Inferior parietal cortex (tissue), 1 donor: Measurements from ENCODE around the gene SLC8A1.

Experiments used
- DNase-seq: peaks from one replicate; pipeline ENCODE4 v3.0.0-alpha.2; 2016; ENCODE audit errors: extremely low spot score

SLC8A1 gene

DNA sequence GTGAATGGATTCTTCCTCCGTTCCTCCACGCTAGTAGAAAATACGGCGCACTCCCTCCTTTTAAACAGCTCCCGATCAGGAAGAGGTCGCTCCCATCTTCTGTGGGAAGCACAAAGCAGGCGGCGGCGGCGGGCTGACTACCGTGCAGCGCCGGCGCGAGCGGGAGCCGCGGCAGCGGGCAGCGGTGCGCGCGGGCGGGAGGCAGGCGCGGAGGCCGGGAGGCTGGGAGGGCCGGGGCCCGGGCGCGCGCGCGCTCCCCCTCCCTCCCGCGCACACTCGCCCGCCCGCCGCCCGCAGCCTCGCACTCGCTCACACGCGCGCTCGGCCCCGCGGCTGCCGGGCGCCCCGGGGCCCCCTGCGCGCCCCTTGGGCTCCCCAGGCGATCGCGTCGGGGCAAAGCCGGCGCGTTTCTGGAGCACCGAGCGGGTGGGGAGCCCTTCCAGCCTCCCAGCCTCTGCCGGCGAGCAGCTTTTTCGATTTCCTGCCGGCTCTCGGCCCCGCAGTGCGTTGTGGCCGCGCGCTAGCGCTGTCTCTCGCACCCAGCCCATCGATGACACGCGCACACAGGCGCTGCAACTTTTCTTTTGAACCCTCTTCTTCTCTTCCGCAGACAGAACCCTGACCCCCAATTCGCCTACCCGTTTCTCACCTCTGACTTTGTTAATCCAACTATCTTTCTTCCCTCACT, at the start of gene SLC8A1:
SLC8A1 (minus strand) TSS at position 173 of the 688 bp plus-strand sequence.
- DNase-seq = no peak

DNA sequence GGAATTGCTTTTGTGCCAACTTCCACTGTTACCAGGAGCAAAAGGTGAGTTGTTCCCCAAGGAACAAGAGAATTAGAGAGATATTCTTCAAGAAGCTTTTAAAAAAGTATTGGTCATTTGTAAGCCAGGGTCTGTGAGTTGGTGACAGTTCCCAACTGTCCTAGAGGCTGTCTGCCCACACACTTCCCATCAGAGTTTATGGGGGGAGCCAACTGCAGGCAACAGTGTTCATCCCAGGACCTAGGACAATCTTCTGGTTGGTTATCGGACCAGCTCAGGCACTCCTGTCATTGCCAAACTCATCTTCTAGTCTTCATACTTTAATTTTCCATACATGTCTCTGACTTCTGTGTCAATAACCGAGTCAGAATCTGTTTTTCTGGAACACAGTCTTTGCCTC, 47.5 kb upstream of the SLC8A1 start:
- no peak for DNase-seq

DNA sequence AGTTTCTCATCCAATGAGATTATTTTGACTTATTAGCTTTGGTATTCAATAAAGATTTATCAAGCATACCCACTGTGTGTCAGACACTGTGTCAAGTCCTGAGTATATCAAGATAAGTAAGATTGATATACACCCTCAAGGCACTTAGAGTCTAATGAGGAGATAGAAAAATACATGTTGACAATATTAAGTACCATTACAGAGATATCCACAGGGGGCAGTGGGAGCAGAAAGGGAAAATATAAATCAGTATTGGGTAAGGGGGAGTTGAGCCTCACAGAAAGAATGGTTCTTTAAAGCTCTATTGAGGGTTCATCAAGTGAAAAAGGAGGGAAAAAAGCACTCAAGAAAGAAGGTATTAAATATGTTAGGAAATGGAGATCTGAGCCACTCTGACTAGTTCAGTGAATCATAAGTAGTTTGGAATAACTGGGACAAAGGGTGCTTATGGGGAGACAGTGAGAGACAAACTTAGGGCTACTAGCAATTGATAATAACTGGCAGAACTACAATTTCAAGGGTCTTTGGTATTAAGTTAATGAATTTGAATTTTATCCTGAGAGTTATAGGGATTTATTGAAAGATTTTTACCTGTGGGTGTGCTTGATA, 45.5 kb upstream of the SLC8A1 start:
- no peak for DNase-seq

DNA sequence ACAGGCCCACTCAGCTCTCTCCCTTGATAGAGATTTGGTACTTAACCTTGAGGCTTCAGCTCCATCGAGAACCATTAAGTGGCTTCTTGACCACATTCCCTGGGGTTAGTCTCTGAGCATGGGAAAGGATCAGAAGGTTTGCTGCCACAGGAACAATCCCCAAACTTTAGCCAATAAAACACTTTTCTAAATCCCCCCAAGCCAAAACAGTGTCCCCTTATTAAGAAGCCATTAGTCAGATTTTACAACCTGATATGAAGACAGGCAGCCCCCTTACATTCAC, 37.7 kb upstream of the SLC8A1 start:
- DNase-seq = no peak

DNA sequence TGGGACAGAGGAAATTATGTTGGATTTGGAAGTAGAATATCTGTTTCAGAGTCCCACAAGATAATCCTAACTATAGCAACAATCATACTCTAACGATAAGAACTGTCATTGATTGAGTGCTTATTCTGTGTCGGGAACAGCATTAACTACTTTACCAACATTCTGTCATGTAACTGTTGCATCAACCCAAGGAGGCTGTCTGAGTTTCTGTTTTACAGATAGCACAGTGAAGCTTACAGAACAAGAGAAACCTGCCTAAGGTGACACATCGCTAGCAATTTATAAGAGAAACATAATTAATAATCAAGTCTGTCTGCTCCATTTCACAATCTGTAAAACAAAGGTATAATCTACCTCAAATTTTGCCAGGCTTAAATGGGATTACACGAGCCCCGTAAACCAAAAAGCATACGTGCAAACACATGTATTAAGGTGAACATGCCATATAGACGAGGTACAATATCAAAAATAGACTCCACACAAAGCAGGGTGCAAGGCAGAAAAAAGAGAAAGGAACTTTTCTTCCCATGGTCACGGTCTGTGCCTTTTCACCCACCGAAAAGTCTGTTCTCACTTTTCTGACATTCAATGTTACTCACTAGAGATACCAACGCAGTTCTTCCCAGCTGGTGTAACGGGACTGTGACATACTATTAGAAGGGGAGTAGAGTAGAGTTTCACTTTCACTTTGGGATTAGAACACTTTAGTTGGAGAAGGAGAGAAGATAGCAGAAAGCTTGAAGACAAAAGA, 37.2 kb upstream of the SLC8A1 start:
- no peak for DNase-seq

DNA sequence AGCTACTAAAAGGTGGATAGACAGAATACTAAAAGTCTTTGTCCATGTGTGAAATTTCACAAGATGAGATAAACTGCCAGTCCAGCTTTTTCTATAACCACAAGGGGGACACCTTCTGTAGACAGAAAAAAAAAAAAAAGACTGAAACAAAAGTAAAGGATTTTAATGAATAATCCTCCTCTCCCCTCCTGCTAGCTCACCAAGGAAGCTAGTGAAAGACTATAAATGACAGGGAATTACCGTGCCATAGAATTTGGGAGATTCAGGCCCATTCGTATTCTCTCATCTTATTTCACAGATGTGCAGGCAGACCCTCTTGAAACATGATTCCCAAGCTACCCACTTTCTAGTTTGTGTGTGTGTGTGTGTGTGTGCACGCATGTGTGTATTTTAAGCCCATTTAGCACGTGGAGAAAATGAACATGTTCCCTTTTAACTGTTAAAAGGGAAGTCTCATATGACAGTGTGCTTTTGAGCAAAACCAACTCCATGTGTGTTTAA, 36.3 kb upstream of the SLC8A1 start:
- no peak for DNase-seq

DNA sequence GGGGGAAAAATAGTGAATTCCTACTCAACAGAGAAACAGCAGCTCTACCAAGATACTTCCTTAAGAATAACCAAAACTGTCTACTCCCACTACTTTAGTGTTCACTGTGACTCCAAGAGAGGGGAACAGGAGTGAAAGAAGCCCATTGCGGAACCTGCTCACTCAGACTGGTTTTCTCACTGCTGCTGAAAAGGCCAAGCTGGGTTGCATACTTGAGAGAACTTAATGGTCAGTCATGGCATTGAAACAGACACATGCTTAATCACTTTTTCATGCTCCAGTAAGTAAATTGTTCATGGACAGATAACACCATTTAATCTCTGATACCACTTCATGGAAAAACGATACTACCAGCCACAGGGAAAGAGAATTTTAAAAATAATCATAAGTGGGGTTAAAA, 35.7 kb upstream of the SLC8A1 start:
- DNase-seq = no peak

DNA sequence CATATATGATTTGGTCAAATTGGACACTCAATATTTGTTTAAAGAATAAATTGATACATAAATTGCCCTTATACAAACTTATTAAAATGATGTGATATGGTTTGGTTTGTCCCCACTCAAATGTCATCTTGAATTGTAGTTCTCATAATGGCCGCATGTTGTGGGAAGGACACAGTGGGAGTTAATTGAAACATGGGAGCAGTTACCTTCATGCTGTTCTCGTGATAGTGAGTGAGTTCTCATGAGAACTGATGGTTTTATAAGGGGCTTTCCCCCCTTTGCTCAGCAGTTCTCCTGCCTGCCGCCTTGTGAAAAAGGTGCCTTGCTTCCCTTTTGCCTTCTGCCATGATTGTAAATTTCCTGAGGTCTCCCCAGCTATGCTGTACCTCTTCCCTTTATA, 34.0 kb upstream of the SLC8A1 start:
- DNase-seq = no peak

DNA sequence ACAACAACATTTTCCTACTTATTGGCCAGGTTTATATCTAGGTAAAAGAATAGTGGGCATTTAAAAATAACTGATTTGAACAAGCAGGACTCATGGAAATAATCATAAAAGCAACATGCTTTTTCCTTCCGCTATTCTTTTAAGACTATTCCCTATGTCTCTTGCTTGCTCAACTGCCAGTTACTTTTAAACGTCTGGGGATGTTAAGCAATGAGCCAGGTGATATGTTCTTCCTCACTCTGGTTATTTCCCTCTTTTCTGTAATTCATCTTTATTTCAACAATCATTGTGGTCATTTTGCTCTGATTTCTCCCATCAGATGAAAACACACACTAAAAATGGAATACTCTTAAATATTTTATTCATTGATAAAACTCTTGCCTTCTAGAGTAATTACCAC, 33.4 kb upstream of the SLC8A1 start:
- no peak for DNase-seq

DNA sequence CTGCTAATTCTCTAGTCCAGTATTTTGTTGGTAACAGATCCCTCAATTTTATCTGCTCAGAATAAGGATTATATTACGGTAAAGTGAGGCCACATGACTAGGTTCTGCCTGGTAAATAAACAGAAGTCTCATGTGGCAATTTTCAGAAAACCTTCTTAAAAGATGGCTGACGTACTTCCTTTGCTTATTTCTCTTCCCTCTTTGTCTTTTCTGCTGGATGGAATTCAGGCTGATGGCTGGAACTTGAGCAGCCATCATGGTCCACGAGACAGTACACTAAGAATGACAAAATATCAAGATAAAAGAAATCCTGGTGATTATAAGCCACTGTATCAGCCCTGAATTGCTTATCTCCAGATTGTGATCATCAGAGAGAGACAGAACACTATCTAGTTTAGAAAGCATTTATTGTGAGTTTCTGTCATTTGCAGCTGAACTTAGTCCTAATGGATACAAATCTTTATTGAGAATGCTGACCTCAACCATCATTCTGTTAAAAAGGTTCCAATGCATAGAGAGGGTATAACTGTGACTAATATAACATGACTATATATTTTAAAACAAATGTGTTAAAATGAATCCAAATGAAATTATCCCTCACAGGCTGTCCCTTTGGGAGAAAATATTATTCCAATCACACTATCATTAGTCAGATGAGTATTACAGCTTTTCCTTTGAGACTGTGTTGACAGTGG, 31.8 kb upstream of the SLC8A1 start:
- no peak for DNase-seq

DNA sequence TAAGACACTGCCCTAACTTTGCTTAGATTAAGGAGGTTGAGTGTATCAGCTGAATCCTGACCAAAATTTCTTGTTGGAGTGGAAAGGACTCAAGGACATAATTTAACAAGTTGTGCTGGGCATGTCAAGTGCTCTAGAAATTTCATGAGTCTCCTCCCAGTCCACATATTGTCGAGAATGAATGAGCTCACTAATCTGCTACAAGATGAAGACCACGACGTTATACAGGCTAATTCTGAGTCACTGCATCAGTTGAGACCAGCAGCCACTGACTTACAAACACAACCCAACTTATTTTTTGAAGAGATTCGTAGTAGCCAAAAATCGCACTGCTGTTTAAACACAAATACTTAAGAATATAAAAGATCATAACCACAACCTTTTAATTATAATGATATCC, 28.7 kb upstream of the SLC8A1 start:
- DNase-seq = no peak

DNA sequence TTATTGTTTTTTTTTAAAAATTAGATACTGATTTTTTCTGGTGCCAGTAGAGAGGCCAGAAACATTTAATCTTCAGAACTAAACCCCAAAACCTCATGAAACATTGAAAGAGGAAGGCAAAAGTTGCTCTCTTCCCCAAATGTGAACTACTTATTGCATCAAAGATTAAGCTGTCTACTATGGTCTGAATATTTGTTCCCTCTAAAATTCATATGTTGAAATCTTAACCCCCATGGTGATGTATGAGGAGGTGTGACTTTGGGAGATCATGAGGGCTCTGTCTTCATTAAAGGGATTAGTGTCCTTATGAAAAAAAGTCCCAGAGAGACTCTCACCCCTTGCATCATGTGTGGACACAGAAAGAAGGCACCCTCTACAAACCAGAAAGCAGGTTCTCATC, 28.2 kb upstream of the SLC8A1 start:
- no peak for DNase-seq

DNA sequence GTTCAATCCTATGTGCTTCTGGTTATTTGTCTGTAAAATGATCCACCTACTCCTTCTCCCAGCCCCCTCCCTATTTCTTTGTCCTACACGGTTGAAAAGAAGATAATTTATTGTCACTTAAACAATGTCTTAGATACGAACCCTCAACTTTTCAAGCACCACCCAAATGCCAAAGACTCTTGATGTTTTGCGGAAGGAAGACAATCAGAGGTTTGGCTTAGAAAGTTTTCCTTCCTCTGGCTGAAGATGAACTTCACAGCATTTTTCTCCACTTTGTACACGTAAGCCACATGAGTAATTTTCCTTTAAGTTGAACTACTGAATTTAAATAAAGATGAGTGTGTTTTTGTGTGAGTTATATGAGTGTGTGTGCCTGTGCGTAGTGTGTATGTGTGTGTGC, 25.5 kb upstream of the SLC8A1 start:
- no peak for DNase-seq

DNA sequence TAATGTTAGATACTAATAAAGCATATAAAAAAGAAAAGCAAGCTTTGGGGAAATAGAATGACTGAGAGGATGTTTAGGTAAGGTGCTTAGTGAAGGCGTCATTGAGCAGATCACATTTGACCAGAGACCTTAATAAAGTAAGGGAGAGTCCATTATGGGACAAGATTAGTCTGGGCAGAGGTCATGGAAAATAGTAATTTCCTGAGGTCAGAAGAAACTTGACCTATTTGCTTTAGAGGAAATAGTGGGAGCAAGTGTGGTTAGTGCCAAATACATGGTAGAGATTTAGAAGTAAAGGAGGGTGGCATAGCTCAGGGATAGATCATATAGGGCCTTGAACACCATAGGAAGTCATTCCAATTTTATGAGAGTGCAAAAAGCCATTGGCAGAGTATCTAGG, 24.5 kb upstream of the SLC8A1 start:
- no peak for DNase-seq

DNA sequence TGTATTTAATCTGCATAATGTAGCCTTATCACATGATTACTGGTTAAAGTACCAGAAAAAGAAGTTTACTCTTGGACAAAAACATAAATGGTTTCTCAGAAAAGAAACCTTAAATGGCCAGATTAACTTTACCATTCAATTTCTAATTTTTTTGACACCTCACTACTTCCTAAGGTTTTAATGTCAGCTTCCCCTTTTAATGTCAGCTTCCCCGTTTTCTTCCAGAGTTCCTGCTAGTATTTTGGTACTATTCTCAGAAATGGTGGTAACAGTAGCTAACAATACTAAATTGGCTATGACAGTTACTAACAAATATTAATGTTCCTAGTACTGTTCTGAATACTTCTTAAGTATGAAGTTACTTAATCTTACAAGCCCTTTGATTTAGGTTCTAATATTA, 22.4 kb upstream of the SLC8A1 start:
- no peak for DNase-seq

DNA sequence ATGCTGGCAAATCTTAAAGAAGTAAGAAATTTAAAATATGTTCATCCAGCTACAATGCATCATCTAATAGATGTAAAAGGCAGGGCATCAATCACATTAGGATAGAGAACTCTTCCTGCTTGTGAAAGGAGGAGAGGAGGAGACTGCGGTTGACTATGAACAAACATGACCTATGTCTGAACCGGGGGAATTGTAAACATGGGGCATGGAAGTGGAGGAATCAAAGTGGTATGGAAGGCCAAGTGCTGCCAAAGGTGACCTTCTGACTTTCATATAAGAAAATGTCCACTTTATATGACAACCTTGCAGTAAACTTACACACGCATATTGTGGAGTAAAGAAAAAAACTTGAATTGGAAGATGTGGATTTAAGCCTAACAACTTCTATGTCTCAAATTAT, 20.0 kb upstream of the SLC8A1 start:
- DNase-seq = no peak

DNA sequence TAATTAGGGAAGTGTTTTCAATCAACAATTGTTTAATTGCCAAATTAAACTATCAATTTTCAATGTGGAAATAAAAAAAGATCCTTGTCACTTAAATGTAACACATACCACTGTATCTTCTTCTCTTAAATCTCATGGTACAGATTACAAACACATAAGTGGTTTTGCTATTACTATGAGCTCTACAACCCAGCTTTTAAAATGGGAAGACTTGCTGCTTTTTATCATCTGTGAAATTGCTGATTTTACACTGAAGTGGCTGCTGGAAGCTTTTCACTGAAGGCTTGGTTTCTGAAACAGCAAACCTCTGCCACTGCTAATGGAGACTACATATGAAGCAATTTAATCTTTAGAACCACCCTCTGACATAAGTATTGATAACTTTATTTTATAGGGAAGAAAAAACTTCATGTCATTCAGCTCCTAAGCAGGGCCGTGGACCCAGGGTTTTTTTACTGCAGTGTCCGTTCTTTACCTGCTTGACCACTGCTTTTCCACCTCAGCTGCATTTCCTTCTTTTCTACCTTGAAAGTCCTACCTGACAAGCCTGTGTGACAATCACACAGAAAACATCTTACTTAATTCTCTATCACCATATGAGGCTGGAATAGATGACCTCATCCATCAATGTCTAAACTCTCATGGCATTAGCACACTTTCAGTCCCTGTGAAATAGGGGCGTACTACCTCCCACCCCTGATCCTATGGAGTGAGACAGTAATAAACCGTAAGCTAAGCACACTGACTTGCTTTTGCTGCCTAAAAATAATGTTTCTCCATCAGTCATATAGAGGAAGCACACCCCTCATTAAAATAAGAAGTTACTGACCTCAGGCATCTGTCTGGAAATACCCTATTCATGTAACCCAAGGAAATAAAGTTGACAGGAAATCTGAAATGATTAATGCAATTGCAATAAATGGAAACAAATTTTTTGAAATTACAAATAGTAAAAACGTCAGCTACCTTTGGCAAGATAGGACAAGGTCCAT, 19.2 kb upstream of the SLC8A1 start:
- no peak for DNase-seq

DNA sequence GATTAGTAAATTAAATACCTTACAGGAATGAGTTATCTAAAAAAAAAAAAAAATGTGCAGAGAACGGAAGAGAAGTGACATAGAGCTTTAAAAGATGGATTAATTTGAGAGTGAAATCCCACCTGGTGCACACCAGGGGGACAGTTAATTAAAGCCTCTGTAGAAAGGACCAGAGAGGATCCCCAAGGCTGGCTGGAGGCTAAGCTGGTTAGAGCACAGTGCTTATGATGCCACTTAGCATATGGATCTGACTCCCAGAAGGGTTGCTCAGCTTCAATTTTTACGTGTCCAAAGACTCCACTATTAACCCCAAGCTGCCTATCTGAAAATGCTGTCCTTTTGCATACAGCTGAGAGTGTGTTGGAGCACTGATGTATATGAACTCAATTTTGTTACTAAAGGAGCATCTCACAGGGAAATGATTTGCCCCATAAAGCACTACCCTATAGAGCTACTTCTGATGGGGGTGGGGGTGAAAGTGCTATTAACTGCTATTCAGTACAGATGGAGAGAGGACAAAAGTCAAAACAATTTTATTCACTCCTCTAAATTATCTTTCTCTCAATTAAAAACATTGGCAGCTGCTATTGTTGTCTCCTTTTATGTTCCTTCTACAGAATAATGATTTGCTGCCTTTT, 15.2 kb upstream of the SLC8A1 start:
- no peak for DNase-seq

DNA sequence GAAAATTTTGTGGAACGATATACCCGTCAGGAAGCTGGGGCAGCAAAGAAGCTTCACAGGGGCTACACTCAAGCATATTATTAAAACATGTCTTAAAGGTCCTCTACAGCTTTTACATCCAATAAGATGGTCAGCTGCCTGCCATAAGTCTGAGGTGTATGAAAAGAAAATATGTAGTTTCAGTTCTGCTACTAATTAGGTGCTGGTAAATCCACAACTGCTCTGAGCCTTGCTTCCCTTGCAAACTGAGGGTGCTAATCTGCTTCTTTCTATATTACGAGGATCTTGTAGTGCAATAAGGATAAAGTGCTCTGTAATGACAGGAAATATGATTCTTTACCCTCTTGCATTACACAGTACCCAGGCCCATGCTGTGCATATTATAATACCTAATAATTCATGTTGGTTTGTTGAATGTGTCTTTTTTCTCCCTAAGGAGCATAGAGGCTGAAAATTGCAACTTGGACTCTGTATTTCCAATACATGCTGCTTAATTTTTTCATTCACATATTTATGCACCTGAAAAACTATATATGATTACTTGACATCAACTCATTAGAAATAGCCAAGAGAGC, 14.5 kb upstream of the SLC8A1 start:
- DNase-seq = no peak

DNA sequence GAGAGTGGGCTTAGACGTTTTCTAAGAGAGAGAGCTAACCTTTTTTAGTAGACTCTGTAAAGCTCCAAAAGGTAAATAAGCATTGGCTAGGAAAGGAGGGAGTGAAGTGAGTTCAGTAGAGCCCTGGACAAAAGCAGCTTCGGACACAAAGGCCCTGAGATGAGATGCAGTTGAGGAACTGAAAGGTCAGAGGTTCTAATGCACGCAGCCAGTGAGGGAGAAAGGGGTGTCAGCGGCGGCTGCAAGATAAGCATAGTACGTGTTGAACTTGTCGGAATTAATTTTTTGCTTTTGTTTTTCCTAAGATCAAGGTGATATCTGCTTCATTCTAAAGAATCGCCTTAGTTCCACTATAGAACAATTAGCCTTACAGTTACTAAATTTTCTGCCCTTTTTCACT, 11.2 kb upstream of the SLC8A1 start:
- DNase-seq = no peak
